ENCODE data around the gene ASIC3.

Gene ASIC3

GRCh38 chr7:151091988-151092387, 43.7 kb downstream of the ASIC3 start:
- 95% methylated on average over 14 of the region's 14 CpGs for WGBS
- H3K36me3 ChIP-seq (ENCODE audit: insufficient read depth, low read length) = peaks cover 5% of the 10 kb centered on the region; the same call in 1 of the 2 replicates
- no peak overlapping the region for H3K27ac ChIP-seq (ENCODE audit: low read depth, low read length)
- peaks cover 29% of the 10 kb centered on the region for H3K27me3 ChIP-seq (ENCODE audit: insufficient read depth, low read length)
- peaks cover 23% of the 10 kb centered on the region for H3K4me1 ChIP-seq (ENCODE audit: insufficient read depth, low read length)
- H3K4me3 ChIP-seq (ENCODE audit: low read length) = no peak overlapping the region
- H3K9me3 ChIP-seq (ENCODE audit: insufficient read depth, low read depth, low read length) = no peaks in the 10 kb centered on the region
- no peak overlapping the region for H3K9ac ChIP-seq (ENCODE audit: low read depth, low read length)

- H3K4me3 ChIP-seq (ENCODE audit: low read length) = no peak overlapping the region
- peaks cover 11% of the 10 kb centered on the region for H3K4me1 ChIP-seq (ENCODE audit: insufficient read depth, low read length)
- peaks cover 11% of the 10 kb centered on the region for H3K27me3 ChIP-seq (ENCODE audit: insufficient read depth, low read length)
- no peaks in the 10 kb centered on the region for H3K9me3 ChIP-seq (ENCODE audit: insufficient read depth, low read depth, low read length)
- 89% methylated on average over 6 of the region's 6 CpGs for WGBS
- no peak overlapping the region for H3K9ac ChIP-seq (ENCODE audit: low read depth, low read length)
- H3K36me3 ChIP-seq (ENCODE audit: insufficient read depth, low read length) = peaks cover 5% of the 10 kb centered on the region; the same call in 1 of the 2 replicates
- no peak overlapping the region for H3K27ac ChIP-seq (ENCODE audit: low read depth, low read length)
These were observed 45.4 kb downstream of the ASIC3 start for GRCh38 chr7:151093748-151094147.

GRCh38 chr7:151094675-151095074, 46.3 kb downstream of the ASIC3 start:
- Histone ChIP-seq H3K9me3 (ENCODE audit: insufficient read depth, low read depth, low read length) (no peaks in the 10 kb centered on the region), H3K27me3 (ENCODE audit: insufficient read depth, low read length) (peaks cover 3% of the 10 kb centered on the region; the same call in 1 of the 2 replicates), H3K4me3 (ENCODE audit: low read length) (no peak overlapping the region), H3K27ac (ENCODE audit: low read depth, low read length) (no peak overlapping the region), H3K4me1 (ENCODE audit: insufficient read depth, low read length) (peaks cover 2% of the 10 kb centered on the region), H3K36me3 (ENCODE audit: insufficient read depth, low read length) (peaks cover 5% of the 10 kb centered on the region; the same call in 1 of the 2 replicates), H3K9ac (ENCODE audit: low read depth, low read length) (no peak overlapping the region)
- WGBS = 91% methylated on average over 5 of the region's 5 CpGs

GRCh38 chr7:151095123-151095797, 46.9 kb downstream of the ASIC3 start:
- no peaks in the 10 kb centered on the region for H3K9me3 ChIP-seq (ENCODE audit: insufficient read depth, low read depth, low read length)
- H3K4me1 ChIP-seq (ENCODE audit: insufficient read depth, low read length) = no peaks in the 10 kb centered on the region; the same call in 1 of the 2 replicates
- no peak overlapping the region for H3K27ac ChIP-seq (ENCODE audit: low read depth, low read length)
- no peak overlapping the region for H3K9ac ChIP-seq (ENCODE audit: low read depth, low read length)
- no peak overlapping the region for H3K4me3 ChIP-seq (ENCODE audit: low read length)
- no peaks in the 10 kb centered on the region for H3K27me3 ChIP-seq (ENCODE audit: insufficient read depth, low read length)
- H3K36me3 ChIP-seq (ENCODE audit: insufficient read depth, low read length) = peaks cover 5% of the 10 kb centered on the region; the same call in 1 of the 2 replicates
- WGBS = 93% methylated on average over 9 of the region's 10 CpGs

- H3K9me3 ChIP-seq (ENCODE audit: insufficient read depth, low read depth, low read length) = no peaks in the 10 kb centered on the region
- H3K9ac ChIP-seq (ENCODE audit: low read depth, low read length) = no peak overlapping the region
- 92% methylated on average over 17 of the region's 17 CpGs for WGBS
- no peak overlapping the region for H3K27ac ChIP-seq (ENCODE audit: low read depth, low read length)
- no peak overlapping the region for H3K4me3 ChIP-seq (ENCODE audit: low read length)
- no peaks in the 10 kb centered on the region; the same call in 1 of the 2 replicates for H3K4me1 ChIP-seq (ENCODE audit: insufficient read depth, low read length)
- no peaks in the 10 kb centered on the region for H3K27me3 ChIP-seq (ENCODE audit: insufficient read depth, low read length)
- peaks cover 5% of the 10 kb centered on the region; the same call in 1 of the 2 replicates for H3K36me3 ChIP-seq (ENCODE audit: insufficient read depth, low read length)
These were observed 47.6 kb downstream of the ASIC3 start for GRCh38 chr7:151095828-151096475.

GRCh38 chr7:151099486-151100211, 51.3 kb downstream of the ASIC3 start:
- Histone ChIP-seq H3K36me3 (ENCODE audit: insufficient read depth, low read length) (0 out of 2 replicates have a peak, but pooled peaks cover 3% of the 10 kb centered on the region), H3K9me3 (ENCODE audit: insufficient read depth, low read depth, low read length) (no peaks in the 10 kb centered on the region), H3K4me1 (ENCODE audit: insufficient read depth, low read length) (peaks cover 14% of the 10 kb centered on the region), H3K4me3 (ENCODE audit: low read length) (no peak overlapping the region), H3K9ac (ENCODE audit: low read depth, low read length) (no peak overlapping the region), H3K27ac (ENCODE audit: low read depth, low read length) (no peak overlapping the region), H3K27me3 (ENCODE audit: insufficient read depth, low read length) (no peaks in the 10 kb centered on the region)
- WGBS = 87% methylated on average over 20 of the region's 20 CpGs

DNA sequence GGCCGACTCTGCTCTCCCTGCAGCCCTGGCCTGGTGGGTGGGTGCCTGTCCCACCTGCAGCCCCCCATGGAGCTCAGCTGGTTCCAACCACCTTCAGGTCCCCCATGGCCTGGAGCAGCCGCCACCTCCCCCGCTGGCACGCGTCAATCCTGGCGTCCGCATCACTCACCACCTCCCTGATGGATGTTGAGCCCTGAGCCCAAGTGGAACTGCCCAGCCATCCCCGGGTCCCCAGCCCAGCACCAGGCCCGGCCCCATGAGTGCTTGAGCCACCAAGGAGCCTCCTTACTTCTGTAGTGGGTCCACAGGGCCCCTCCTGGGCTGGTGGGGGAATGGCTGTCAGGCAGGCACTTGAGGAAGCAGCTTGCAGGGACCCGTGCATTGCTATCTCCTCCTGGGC, 52.6 kb downstream of the ASIC3 start:
- Histone ChIP-seq H3K9ac (ENCODE audit: low read depth, low read length) (no peak overlapping the region), H3K4me3 (ENCODE audit: low read length) (no peak overlapping the region), H3K4me1 (ENCODE audit: insufficient read depth, low read length) (peaks cover 21% of the 10 kb centered on the region), H3K9me3 (ENCODE audit: insufficient read depth, low read depth, low read length) (no peaks in the 10 kb centered on the region), H3K27ac (ENCODE audit: low read depth, low read length) (no peak overlapping the region), H3K27me3 (ENCODE audit: insufficient read depth, low read length) (no peaks in the 10 kb centered on the region), H3K36me3 (ENCODE audit: insufficient read depth, low read length) (0 out of 2 replicates have a peak, but pooled peaks cover 1% of the 10 kb centered on the region)
- 94% methylated on average over 10 of the region's 10 CpGs for WGBS

GRCh38 chr7:151101621-151102396, 53.5 kb downstream of the ASIC3 start:
- 85% methylated on average over 24 of the region's 24 CpGs for WGBS
- no peak overlapping the region for H3K9ac ChIP-seq (ENCODE audit: low read depth, low read length)
- peaks cover 21% of the 10 kb centered on the region for H3K4me1 ChIP-seq (ENCODE audit: insufficient read depth, low read length)

More at GRCh38 chr7:151101621-151102396, 53.5 kb downstream of the ASIC3 start:
- Histone ChIP-seq H3K36me3 (ENCODE audit: insufficient read depth, low read length) (no peaks in the 10 kb centered on the region), H3K27ac (ENCODE audit: low read depth, low read length) (no peak overlapping the region), H3K4me3 (ENCODE audit: low read length) (no peak overlapping the region), H3K27me3 (ENCODE audit: insufficient read depth, low read length) (no peaks in the 10 kb centered on the region), H3K9me3 (ENCODE audit: insufficient read depth, low read depth, low read length) (no peaks in the 10 kb centered on the region)
